Measurements from ENCODE around the gene GPAM. TPM values are rescaled to one million over a fixed set of nuclear protein-coding genes. Genes with fewer than 3 reads are reported as not detected.

GPAM gene
- total and polyA plus RNA-seq, 2 experiments from 2014 or later: 4.9 to 12.5 TPM

DNA sequence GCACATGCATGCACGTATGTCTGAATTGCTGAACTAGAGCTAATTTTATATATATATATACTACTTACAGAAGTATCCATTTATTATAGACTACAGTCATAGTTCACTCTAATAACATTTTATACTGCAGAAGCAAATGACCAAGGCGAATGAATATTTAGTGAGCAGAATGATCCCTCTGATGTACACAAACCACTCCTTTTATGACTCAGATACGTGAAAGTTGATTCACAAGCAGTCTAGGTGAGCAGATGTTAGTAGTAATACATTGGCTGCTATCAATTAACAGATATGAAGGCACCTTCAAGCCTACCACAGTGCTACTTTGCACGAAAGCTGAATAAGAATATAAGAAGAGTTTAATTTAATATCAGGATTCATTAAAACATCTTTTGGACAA lies 10.4 kb downstream of the GPAM start:
- Histone ChIP-seq H3K27ac (no peak overlapping the region), H2AFZ (no peak overlapping the region), H3K4me1 (ENCODE audit: insufficient read depth) (peaks cover 11% of the 10 kb centered on the region), H3K9me2 (ENCODE audit: insufficient read depth) (no peaks in the 10 kb centered on the region), H3K27me3 (replicated peaks; ENCODE audit: insufficient read depth) (no peaks in the 10 kb centered on the region), H3K9ac (no peak overlapping the region), H3K4me3 (no peak overlapping the region), H4K20me1 (ENCODE audit: insufficient read depth) (no peaks in the 10 kb centered on the region), H3K36me3 (ENCODE audit: low read depth) (peaks cover 39% of the 10 kb centered on the region; the same call in 1 of the 2 replicates), H3K4me2 (ENCODE audit: unreplicated experiment) (no peak overlapping the region), H3K79me2 (ENCODE audit: insufficient read depth) (no peaks in the 10 kb centered on the region), H3K9me3 (ENCODE audit: low read depth) (no peaks in the 10 kb centered on the region), H3F3A (ENCODE audit: insufficient read depth) (no peaks in the 10 kb centered on the region; the same call in 1 of the 2 replicates)
- DNase-seq: no peak
- 95% methylated on average over 4 of the region's 4 CpGs for WGBS, 2 experiments (ENCODE audit: low coverage in 1 of 2, low lambda C conversion rate in 2 of 2, missing lambda C conversion rate in 2 of 2)
- TF ChIP-seq EZH2 (IDR thresholded peaks at IDR 0.05; ENCODE audit: insufficient read depth, poor library complexity, severe bottlenecking) (no peak), EZH2phosphoT487 (IDR thresholded peaks at IDR 0.05; ENCODE audit: insufficient read depth, low read depth) (no peak)
- in situ Hi-C loops (cut with MboI): loop anchor here (25.0 kb wide), 1 partner anchor 264 kb away; the partner anchor contains the start of genes VTI1A and ZDHHC6

DNA sequence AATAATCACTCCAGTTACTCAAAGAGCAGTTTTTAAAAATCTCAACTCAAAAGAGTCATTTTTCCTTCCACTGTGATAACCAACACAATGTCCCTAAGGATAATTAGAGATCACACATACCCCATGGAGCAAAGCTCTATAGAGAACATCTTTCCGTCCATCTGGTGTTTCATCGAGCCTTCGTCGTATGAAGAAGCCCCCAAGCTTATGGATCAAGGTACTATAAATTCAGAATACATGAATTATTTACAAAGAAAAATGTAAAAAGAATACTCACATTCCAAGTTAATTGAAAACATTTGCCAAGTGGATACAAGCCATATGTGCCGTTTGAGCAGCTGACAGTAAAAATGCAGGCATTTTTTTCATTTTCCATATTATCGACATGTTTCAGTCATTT lies 14.8 kb downstream of the GPAM start:
- 64 to 66% methylated on average over 6 of the region's 6 CpGs for WGBS, 2 experiments (ENCODE audit: low coverage in 1 of 2, low lambda C conversion rate in 2 of 2, missing lambda C conversion rate in 2 of 2)
- in situ Hi-C loops (cut with MboI): loop anchor here (25.0 kb wide), 1 partner anchor 269 kb away; the partner anchor contains the start of genes VTI1A and ZDHHC6
- no peak for DNase-seq

DNA sequence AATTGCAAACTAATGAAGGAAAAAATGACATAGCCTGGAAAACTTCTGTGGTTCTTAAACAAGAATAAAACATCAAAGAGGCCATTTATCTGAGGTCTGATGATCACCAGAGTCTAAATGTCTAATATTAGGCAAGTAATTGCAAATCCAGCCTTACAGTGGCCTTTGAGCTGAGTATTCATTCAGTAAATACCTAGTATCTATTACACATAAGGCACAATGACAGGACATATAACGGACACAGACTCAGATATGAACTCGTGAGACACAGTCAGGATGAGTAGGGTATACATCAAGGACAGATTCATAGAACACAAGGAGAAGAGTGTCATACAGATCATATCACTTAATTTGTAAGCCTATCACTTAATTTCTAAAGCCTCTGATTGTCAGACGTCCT lies 16.8 kb downstream of the GPAM start:
- Histone ChIP-seq H3K36me3 (ENCODE audit: low read depth) (peaks cover 35% of the 10 kb centered on the region; the same call in 1 of the 2 replicates), H4K20me1 (ENCODE audit: insufficient read depth) (no peaks in the 10 kb centered on the region), H2AFZ (no peak overlapping the region), H3K9ac (no peak overlapping the region), H3K4me1 (ENCODE audit: insufficient read depth) (no peaks in the 10 kb centered on the region), H3K79me2 (ENCODE audit: insufficient read depth) (no peaks in the 10 kb centered on the region), H3K4me2 (ENCODE audit: unreplicated experiment) (no peak overlapping the region), H3K9me2 (ENCODE audit: insufficient read depth) (no peaks in the 10 kb centered on the region), H3K4me3 (no peak overlapping the region), H3K9me3 (ENCODE audit: low read depth) (no peaks in the 10 kb centered on the region), H3K27me3 (replicated peaks; ENCODE audit: insufficient read depth) (no peaks in the 10 kb centered on the region), H3K27ac (no peak overlapping the region), H3F3A (ENCODE audit: insufficient read depth) (no peaks in the 10 kb centered on the region)
- TF ChIP-seq EZH2 (IDR thresholded peaks at IDR 0.05; ENCODE audit: insufficient read depth, poor library complexity, severe bottlenecking): no peak
- TF ChIP-seq EZH2phosphoT487 (IDR thresholded peaks at IDR 0.05; ENCODE audit: insufficient read depth, low read depth): no peak
- in situ Hi-C loops (cut with MboI): loop anchor here (25.0 kb wide), 1 partner anchor 271 kb away; the partner anchor contains the start of genes VTI1A and ZDHHC6
- 96 to 99% methylated on average over 3 of the region's 3 CpGs for WGBS, 2 experiments (ENCODE audit: low coverage in 1 of 2, low lambda C conversion rate in 2 of 2, missing lambda C conversion rate in 2 of 2)
- no peak for DNase-seq

More for the DNA sequence above, 14.8 kb downstream of the GPAM start:
- Histone ChIP-seq H3K79me2 (ENCODE audit: insufficient read depth) (no peaks in the 10 kb centered on the region), H3K9me3 (ENCODE audit: low read depth) (no peaks in the 10 kb centered on the region), H3K4me2 (ENCODE audit: unreplicated experiment) (no peak overlapping the region), H4K20me1 (ENCODE audit: insufficient read depth) (no peaks in the 10 kb centered on the region), H3K27ac (no peak overlapping the region), H3K9ac (no peak overlapping the region), H2AFZ (no peak overlapping the region), H3K36me3 (ENCODE audit: low read depth) (peaks cover 31% of the 10 kb centered on the region; the same call in 1 of the 2 replicates), H3K4me3 (no peak overlapping the region), H3K27me3 (replicated peaks; ENCODE audit: insufficient read depth) (no peaks in the 10 kb centered on the region), H3F3A (ENCODE audit: insufficient read depth) (no peaks in the 10 kb centered on the region; the same call in 1 of the 2 replicates), H3K4me1 (ENCODE audit: insufficient read depth) (peaks cover 7% of the 10 kb centered on the region), H3K9me2 (ENCODE audit: insufficient read depth) (no peaks in the 10 kb centered on the region)
- TF ChIP-seq EZH2phosphoT487 (IDR thresholded peaks at IDR 0.05; ENCODE audit: insufficient read depth, low read depth): no peak
- no peak for TF ChIP-seq EZH2 (IDR thresholded peaks at IDR 0.05; ENCODE audit: insufficient read depth, poor library complexity, severe bottlenecking)

DNA sequence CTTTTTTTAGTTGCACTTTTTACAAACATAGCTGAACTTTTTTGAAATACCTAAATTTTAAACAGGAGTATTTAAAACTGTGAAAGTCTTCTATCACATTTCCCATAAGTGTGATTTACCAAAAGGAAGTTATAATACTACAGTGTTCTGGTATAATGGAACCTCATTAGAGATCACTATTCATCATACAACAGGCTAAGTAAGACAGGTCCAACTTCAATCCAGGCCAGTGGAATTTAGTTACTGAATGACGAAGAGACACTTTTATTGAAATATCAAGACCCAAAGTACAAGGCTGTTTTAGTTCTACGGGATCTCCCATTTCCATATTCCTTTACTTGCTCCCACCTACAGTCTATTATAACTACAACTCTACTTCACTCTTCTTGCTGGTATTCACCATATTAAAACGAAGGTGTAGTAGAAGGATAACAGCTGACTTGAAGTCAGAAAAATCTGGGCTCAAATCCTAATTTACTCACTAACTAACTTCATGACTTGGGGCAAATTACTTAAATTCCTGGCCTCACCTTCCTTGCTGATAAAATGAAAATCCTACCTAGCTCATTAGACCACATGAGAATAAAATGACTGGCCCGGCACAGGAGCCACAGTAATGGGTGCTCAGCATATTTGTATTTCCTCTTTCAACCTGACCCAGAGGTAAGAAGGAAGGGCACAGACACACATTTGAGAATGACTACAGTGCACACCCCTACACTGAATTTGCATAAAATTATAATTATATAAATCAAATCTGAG lies 21.6 kb downstream of the GPAM start:
- Histone ChIP-seq H3K79me2 (ENCODE audit: insufficient read depth) (no peaks in the 10 kb centered on the region), H3K27me3 (replicated peaks; ENCODE audit: insufficient read depth) (no peaks in the 10 kb centered on the region), H3K9ac (no peak overlapping the region), H3K36me3 (ENCODE audit: low read depth) (peaks cover 41% of the 10 kb centered on the region), H3F3A (ENCODE audit: insufficient read depth) (no peaks in the 10 kb centered on the region), H3K4me2 (ENCODE audit: unreplicated experiment) (no peak overlapping the region), H3K4me3 (no peak overlapping the region), H3K4me1 (ENCODE audit: insufficient read depth) (no peaks in the 10 kb centered on the region), H4K20me1 (ENCODE audit: insufficient read depth) (no peaks in the 10 kb centered on the region), H2AFZ (no peak overlapping the region), H3K9me2 (ENCODE audit: insufficient read depth) (no peaks in the 10 kb centered on the region), H3K9me3 (ENCODE audit: low read depth) (no peaks in the 10 kb centered on the region), H3K27ac (no peak overlapping the region)
- DNase-seq: no peak
- in situ Hi-C loops (cut with MboI): loop anchor here (25.0 kb wide), 1 partner anchor 275 kb away; the partner anchor contains the start of genes VTI1A and ZDHHC6
- 61 to 63% methylated on average over 4 of the region's 4 CpGs for WGBS, 2 experiments (ENCODE audit: low coverage in 1 of 2, low lambda C conversion rate in 2 of 2, missing lambda C conversion rate in 2 of 2)
- no peak for TF ChIP-seq EZH2phosphoT487 (IDR thresholded peaks at IDR 0.05; ENCODE audit: insufficient read depth, low read depth)
- no peak for TF ChIP-seq EZH2 (IDR thresholded peaks at IDR 0.05; ENCODE audit: insufficient read depth, poor library complexity, severe bottlenecking)

All from GM23248 (cell line).